ENCODE measurements around the gene AP4S1.

DNA sequence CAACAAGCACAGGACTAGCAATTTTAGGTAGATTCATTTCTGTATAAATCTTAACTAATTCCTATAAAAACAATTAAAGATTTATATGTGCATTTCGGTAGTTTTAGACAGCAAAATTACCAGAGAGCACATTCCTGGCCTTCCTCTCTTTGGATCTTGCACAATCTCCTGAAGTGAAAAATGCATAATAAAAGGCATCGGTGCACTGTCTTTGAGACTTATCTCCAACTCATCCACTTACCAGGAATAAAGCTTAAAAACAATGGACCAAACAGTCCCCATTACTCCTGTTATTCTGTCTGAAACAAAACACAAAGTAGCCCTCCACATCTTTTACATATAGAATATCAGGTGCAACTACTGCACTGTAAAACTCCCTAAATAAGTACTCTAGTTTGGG, 112.9 kb downstream of the AP4S1 start:
- TF ChIP-seq, protein P1, sequence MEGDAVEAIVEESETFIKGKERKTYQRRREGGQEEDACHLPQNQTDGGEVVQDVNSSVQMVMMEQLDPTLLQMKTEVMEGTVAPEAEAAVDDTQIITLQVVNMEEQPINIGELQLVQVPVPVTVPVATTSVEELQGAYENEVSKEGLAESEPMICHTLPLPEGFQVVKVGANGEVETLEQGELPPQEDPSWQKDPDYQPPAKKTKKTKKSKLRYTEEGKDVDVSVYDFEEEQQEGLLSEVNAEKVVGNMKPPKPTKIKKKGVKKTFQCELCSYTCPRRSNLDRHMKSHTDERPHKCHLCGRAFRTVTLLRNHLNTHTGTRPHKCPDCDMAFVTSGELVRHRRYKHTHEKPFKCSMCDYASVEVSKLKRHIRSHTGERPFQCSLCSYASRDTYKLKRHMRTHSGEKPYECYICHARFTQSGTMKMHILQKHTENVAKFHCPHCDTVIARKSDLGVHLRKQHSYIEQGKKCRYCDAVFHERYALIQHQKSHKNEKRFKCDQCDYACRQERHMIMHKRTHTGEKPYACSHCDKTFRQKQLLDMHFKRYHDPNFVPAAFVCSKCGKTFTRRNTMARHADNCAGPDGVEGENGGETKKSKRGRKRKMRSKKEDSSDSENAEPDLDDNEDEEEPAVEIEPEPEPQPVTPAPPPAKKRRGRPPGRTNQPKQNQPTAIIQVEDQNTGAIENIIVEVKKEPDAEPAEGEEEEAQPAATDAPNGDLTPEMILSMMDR (IDR thresholded peaks at IDR 0.05 in 4 of 5, conservative IDR thresholded peaks at IDR 0.05 in 1 of 5), result no peak
- TF ChIP-seq POLR2A (IDR thresholded peaks at IDR 0.05), result no peak
